Astrocyte (in vitro differentiated cells and primary cell): Measurements from ENCODE around the gene FAM193B. TPM values are rescaled to one million over a fixed set of nuclear protein-coding genes. Genes with fewer than 3 reads are reported as not detected.

Experiments
- DNase-seq: peaks from one replicate; pipeline ENCODE4 v3.0.0-alpha.2; 2010; ENCODE audit warnings: low read depth
- FAIRE-seq: peaks from 2 replicates; lab custom pipeline; 2011; peaks lifted over from hg19 to GRCh38; lab: Jason Lieb, UNC
- H2AFZ ChIP-seq: 2 replicates; pipeline ENCODE4 v1.6.0; 2012; ENCODE audit warnings: low read depth, low read length, inconsistent platforms
- H3K27ac ChIP-seq: 2 replicates; pipeline ENCODE4 v1.5.1; 2011; ENCODE audit warnings: low read depth, low read length, inconsistent platforms
- H3K27me3 ChIP-seq: 2 replicates; pipeline ENCODE4 v1.6.0; 2011; ENCODE audit warnings: low read length, inconsistent platforms; ENCODE audit not compliant: insufficient read depth
- H3K36me3 ChIP-seq: 2 replicates; pipeline ENCODE4 v1.5.1; 2011; ENCODE audit warnings: low read length, inconsistent platforms; ENCODE audit not compliant: insufficient read depth
- H3K4me1 ChIP-seq: 2 replicates; pipeline ENCODE4 v1.5.1; 2011; ENCODE audit warnings: low read length, inconsistent platforms; ENCODE audit not compliant: insufficient read depth
- H3K4me2 ChIP-seq: 2 replicates; pipeline ENCODE4 v1.6.0; 2012; ENCODE audit warnings: low read length, inconsistent platforms
- H3K4me3 ChIP-seq: 2 replicates; pipeline ENCODE4 v1.5.1; 2011; ENCODE audit warnings: low read depth, mild to moderate bottlenecking, low read length, inconsistent platforms; ENCODE audit not compliant: insufficient read depth
- H3K79me2 ChIP-seq: 2 replicates; pipeline ENCODE4 v1.6.0; 2012; ENCODE audit warnings: mild to moderate bottlenecking, low read length, inconsistent platforms; ENCODE audit not compliant: insufficient read depth
- H3K9ac ChIP-seq: 2 replicates; pipeline ENCODE4 v1.6.0; 2012; ENCODE audit warnings: mild to moderate bottlenecking, low read length, inconsistent platforms
- H3K9me3 ChIP-seq: 2 replicates; pipeline ENCODE4 v1.5.1; 2012; ENCODE audit warnings: low read depth, mild to moderate bottlenecking, low read length, inconsistent platforms; ENCODE audit not compliant: insufficient read depth
- H4K20me1 ChIP-seq: 2 replicates; pipeline ENCODE4 v1.6.0; 2012; ENCODE audit warnings: low read length, inconsistent platforms; ENCODE audit not compliant: insufficient read depth
- H3K27ac Mint-ChIP-seq: one replicate; pipeline ENCODE4 v1.8.0; 2021; ENCODE audit warnings: mild to moderate bottlenecking, mixed read lengths; ENCODE audit not compliant: unreplicated experiment
- H3K27me3 Mint-ChIP-seq: one replicate; pipeline ENCODE4 v1.8.0; 2021; ENCODE audit warnings: low read depth, mixed read lengths; ENCODE audit not compliant: unreplicated experiment
- H3K36me3 Mint-ChIP-seq: one replicate; pipeline ENCODE4 v1.8.0; 2021; ENCODE audit warnings: low read depth, mixed read lengths; ENCODE audit not compliant: unreplicated experiment
- H3K4me1 Mint-ChIP-seq: one replicate; pipeline ENCODE4 v1.8.0; 2021; ENCODE audit warnings: low read depth, mixed read lengths; ENCODE audit not compliant: unreplicated experiment
- H3K4me3 Mint-ChIP-seq: one replicate; pipeline ENCODE4 v1.8.0; 2021; ENCODE audit warnings: mild to moderate bottlenecking, moderate library complexity, mixed read lengths; ENCODE audit not compliant: unreplicated experiment
- H3K9me3 Mint-ChIP-seq: one replicate; pipeline ENCODE4 v1.8.0; 2021; ENCODE audit warnings: mild to moderate bottlenecking, mixed read lengths; ENCODE audit not compliant: unreplicated experiment
- CTCF ChIP-seq: IDR thresholded peaks from 2 replicates; pipeline ENCODE4 v1.5.1; 2011; ENCODE audit warnings: low read depth, mild to moderate bottlenecking, inconsistent platforms, low read length, moderate library complexity; ENCODE audit not compliant: insufficient read depth
- EZH2 ChIP-seq: IDR thresholded peaks from 2 replicates; pipeline ENCODE4 v1.6.1; 2012; ENCODE audit warnings: mild to moderate bottlenecking, low read length, inconsistent platforms; ENCODE audit not compliant: insufficient read depth
- total RNA-seq: library from RNA; stranded (reverse); gene quantifications from 2 replicates; pipeline ENCODE4 v1.2.1, GENCODE V29; 2021

The FAM193B gene
- total RNA-seq, 1 donor from 2014 or later: 48.3 TPM

GRCh38 chr5:177476531-177477233 lies 77.7 kb downstream of the FAM193B start:
- H3K4me1 ChIP-seq: peaks cover 37% of the 10 kb centered on the region
- no peak overlapping the region for H3K27ac ChIP-seq
- H3K79me2 ChIP-seq: peaks cover 14% of the 10 kb centered on the region
- Mint-ChIP-seq H3K36me3 (peaks cover 6% of the 10 kb centered on the region), H3K9me3 (no peaks in the 10 kb centered on the region), H3K4me1 (peaks cover 49% of the 10 kb centered on the region), H3K4me3 (no peak overlapping the region), H3K27me3 (no peaks in the 10 kb centered on the region), H3K27ac (peak overlapping the region; percentile 92)
- H3K4me2 ChIP-seq: no peak overlapping the region
- FAIRE-seq (no peak), DNase-seq (peak; percentile 74)
- H3K4me3 ChIP-seq: no peak overlapping the region
- no peaks in the 10 kb centered on the region for H3K27me3 ChIP-seq
- no peaks in the 10 kb centered on the region for H3K9me3 ChIP-seq
- no peaks in the 10 kb centered on the region for H3K36me3 ChIP-seq
- no peak overlapping the region for H2AFZ ChIP-seq
- TF ChIP-seq EZH2: no peak
- no peak for TF ChIP-seq CTCF
- H3K9ac ChIP-seq: no peak overlapping the region
- H4K20me1 ChIP-seq: peaks cover 42% of the 10 kb centered on the region

- Histone ChIP-seq H3K4me2 (no peak overlapping the region), H3K27me3 (no peaks in the 10 kb centered on the region), H3K4me1 (peaks cover 43% of the 10 kb centered on the region), H3K9me3 (no peaks in the 10 kb centered on the region), H2AFZ (no peak overlapping the region), H3K79me2 (peaks cover 22% of the 10 kb centered on the region), H3K4me3 (no peak overlapping the region), H4K20me1 (peaks cover 47% of the 10 kb centered on the region), H3K27ac (no peak overlapping the region), H3K36me3 (peaks cover under 1% of the 10 kb centered on the region), H3K9ac (no peak overlapping the region)
- Mint-ChIP-seq H3K36me3 (peaks cover 9% of the 10 kb centered on the region), H3K4me3 (peak overlapping the region; percentile 9), H3K27me3 (no peaks in the 10 kb centered on the region), H3K4me1 (peaks cover 57% of the 10 kb centered on the region), H3K27ac (peak overlapping the region; percentile 92), H3K9me3 (no peaks in the 10 kb centered on the region)
- DNase-seq: peak; percentile 34
- FAIRE-seq: no peak
- no peak for TF ChIP-seq EZH2
- no peak for TF ChIP-seq CTCF
Measured at GRCh38 chr5:177475563-177476427, 78.6 kb downstream of the FAM193B start.
